ENCODE measurements around the gene FAM89A.

The FAM89A gene

GRCh38 chr1:230970432-230970831 is 69.6 kb downstream of the FAM89A start:
- no peak overlapping the region for H3K4me3 ChIP-seq
- no peak for DNase-seq (ENCODE audit: low spot score in 2 of 2)
- peaks cover 3% of the 10 kb centered on the region; the same call in 1 of the 2 replicates for H3K4me1 ChIP-seq
- H3K9me3 ChIP-seq: no peaks in the 10 kb centered on the region
- in situ Hi-C loops (cut with MboI; ENCODE audit: low sequenced_read_pairs): no loop called here
- no peaks in the 10 kb centered on the region for H3K27me3 ChIP-seq (ENCODE audit: low read depth)
- no peaks in the 10 kb centered on the region for H3K36me3 ChIP-seq (replicated peaks)

Measured in HAP-1 (cell line).